D721Med (cell line): ENCODE measurements around the gene WASF3.

Source experiments
- DNase-seq: peaks from one replicate; pipeline ENCODE4 v3.0.0; 2011; ENCODE audit warnings: low spot score; ENCODE audit not compliant: insufficient read length
- FAIRE-seq: peaks from 2 replicates; lab custom pipeline; 2011; peaks lifted over from hg19 to GRCh38; lab: Jason Lieb, UNC
- TF ChIP-seq, protein P1 (sequence below): IDR thresholded peaks from 2 replicates; pipeline ENCODE4 v1.5.1; 2012; ENCODE audit warnings: mild to moderate bottlenecking, control low read depth; ENCODE audit not compliant: insufficient read depth; ENCODE audit errors: missing control alignments

WASF3 gene

GRCh38 chr13:26541678-26542568 lies 15.6 kb upstream of the WASF3 start:
- FAIRE-seq (peak; percentile 77), DNase-seq (no peak)
- TF ChIP-seq, protein P1, sequence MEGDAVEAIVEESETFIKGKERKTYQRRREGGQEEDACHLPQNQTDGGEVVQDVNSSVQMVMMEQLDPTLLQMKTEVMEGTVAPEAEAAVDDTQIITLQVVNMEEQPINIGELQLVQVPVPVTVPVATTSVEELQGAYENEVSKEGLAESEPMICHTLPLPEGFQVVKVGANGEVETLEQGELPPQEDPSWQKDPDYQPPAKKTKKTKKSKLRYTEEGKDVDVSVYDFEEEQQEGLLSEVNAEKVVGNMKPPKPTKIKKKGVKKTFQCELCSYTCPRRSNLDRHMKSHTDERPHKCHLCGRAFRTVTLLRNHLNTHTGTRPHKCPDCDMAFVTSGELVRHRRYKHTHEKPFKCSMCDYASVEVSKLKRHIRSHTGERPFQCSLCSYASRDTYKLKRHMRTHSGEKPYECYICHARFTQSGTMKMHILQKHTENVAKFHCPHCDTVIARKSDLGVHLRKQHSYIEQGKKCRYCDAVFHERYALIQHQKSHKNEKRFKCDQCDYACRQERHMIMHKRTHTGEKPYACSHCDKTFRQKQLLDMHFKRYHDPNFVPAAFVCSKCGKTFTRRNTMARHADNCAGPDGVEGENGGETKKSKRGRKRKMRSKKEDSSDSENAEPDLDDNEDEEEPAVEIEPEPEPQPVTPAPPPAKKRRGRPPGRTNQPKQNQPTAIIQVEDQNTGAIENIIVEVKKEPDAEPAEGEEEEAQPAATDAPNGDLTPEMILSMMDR, result peak; percentile 33

DNA sequence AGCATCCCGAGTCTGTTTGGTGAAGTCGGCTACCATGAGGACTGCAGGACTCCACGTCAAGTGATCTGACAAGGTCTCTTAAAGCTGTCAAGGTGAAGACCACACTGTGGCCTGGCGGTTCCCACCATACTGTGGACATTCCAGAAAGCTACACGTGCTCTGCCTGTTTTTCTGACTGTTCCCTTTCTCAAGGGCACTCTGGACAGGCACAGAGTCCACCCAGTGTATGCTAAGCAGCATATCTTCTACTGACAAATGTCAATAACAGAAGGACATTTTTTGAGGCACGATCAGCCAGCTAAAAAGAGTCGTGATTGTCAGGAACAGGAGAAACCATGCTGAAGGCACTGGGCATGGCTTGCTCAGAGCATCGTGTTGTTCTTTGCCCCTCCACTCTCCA lies 12.8 kb upstream of the WASF3 start:
- TF ChIP-seq, protein P1, result no peak
- FAIRE-seq (no peak), DNase-seq (no peak)

DNA sequence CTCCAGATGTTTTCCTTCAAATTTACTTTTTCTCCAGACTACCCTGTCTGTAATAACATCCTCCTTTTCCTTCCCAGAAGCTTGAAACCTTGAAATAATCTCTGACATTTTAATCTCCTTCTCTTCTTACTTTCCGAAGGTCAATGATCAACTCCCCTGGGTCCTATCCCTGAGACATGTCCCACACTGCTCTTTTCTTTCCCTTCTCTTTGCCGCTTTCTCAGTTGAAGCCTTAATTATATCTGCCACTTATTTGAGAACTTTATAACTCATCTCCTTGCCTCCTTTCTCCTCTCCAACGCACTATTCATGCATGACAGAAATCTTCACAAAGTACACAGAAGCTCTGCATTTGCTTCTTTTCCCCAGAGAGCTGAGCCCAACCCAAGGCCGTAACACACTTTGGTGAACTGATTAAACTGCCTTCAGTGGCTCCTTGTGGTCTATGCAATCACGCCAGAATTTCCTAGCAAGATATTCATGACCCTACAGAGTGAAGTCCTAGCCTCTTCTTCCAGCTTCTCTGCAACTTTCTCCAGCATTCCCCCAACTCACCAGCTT lies 9.2 kb upstream of the WASF3 start:
- FAIRE-seq (no peak), DNase-seq (no peak)
- TF ChIP-seq, protein P1, result no peak

- FAIRE-seq (no peak), DNase-seq (no peak)
- TF ChIP-seq, protein P1, result no peak
Measured at GRCh38 chr13:26549713-26550112, 7.8 kb upstream of the WASF3 start.

DNA sequence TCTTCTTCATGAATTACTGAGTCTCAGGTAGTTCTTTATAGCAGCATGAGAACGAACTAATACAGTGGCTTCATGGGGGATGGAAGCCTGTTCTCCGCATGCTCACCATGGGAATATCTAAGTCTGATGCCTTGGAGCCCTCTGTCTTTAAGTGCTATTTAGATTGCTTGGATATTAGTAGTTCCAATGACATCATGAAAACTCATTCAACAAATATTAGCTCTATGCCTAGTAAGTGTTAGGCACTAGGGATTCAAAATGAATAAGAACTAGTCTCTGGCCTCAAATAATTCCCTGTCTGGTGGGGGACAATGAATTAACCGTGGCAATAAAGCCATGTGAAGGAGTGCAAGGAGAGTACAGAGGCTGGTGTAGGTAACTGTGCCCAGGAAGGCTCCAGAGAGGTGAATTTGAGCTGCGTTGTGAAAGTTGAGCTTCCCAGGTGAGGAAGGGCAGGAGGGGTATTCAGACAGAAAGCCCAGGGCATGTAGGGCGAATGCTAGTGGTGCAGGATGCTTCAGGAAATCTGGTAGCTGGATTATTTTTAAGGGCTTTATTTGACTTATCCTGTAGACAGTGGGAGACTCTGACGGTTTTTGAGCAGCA lies 6.1 kb upstream of the WASF3 start:
- TF ChIP-seq, protein P1, result no peak
- FAIRE-seq (no peak), DNase-seq (no peak)

DNA sequence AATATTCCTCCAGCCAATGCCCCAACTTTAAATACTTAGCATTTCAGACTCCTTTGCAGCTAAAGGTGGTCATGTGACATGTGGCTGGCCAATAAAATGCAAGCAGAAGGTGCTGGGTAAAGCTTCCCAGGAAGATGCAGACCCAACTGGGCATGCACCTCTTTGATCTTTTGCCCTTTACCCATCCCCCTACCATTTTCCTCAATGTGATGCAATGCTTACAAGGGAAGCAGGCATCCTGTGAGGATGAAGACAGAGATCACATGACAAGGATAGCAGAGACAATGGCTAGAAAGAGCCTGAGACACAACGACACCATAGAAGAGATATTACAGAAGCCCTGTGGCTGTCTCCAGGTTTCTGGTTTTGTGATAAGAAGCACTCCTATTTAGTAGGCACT lies 2.1 kb upstream of the WASF3 start:
- FAIRE-seq (peak; percentile 51), DNase-seq (no peak)
- TF ChIP-seq, protein P1, result no peak
